GM13977 (cell line): ENCODE results near the gene CACNA1G.

Experiments
- DNase-seq: peaks from one replicate; pipeline ENCODE4 v3.0.0; 2012; ENCODE audit warnings: low spot score
- in situ Hi-C: fragments of 300-500 bp; cut with MboI; formaldehyde crosslinking; loops from one replicate; pipeline ENCODE4 v1.12.0; 2022; ENCODE audit warnings: low sequenced_read_pairs, low pct_unique_long_range_greater_than_20kb, mixed read lengths, inconsistent platforms; ENCODE audit not compliant: unreplicated experiment
- TF ChIP-seq, protein P1 (sequence below): IDR thresholded peaks from 2 replicates; pipeline ENCODE4 v1.5.1; 2012; ENCODE audit warnings: mild to moderate bottlenecking, control low read depth; ENCODE audit not compliant: insufficient read depth; ENCODE audit errors: extremely low read depth, missing control alignments

Gene CACNA1G

DNA sequence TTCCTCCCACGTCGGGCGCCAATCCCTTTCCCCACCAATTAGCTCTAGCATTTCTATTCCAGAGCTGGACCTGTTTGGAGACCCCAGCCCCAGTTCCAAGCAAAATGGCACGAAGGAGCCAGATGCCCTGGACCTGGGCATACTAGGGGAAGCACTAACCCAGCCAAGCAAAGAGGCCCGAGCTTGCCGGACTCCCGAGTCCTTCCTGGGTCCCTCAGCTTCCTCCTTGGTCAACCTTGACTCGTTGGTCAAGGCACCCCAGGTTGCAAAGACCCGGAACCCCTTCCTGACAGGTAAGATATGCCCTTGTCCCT lies 19.2 kb upstream of the CACNA1G start:
- DNase-seq = no peak
- in situ Hi-C loops = no loop called here

DNA sequence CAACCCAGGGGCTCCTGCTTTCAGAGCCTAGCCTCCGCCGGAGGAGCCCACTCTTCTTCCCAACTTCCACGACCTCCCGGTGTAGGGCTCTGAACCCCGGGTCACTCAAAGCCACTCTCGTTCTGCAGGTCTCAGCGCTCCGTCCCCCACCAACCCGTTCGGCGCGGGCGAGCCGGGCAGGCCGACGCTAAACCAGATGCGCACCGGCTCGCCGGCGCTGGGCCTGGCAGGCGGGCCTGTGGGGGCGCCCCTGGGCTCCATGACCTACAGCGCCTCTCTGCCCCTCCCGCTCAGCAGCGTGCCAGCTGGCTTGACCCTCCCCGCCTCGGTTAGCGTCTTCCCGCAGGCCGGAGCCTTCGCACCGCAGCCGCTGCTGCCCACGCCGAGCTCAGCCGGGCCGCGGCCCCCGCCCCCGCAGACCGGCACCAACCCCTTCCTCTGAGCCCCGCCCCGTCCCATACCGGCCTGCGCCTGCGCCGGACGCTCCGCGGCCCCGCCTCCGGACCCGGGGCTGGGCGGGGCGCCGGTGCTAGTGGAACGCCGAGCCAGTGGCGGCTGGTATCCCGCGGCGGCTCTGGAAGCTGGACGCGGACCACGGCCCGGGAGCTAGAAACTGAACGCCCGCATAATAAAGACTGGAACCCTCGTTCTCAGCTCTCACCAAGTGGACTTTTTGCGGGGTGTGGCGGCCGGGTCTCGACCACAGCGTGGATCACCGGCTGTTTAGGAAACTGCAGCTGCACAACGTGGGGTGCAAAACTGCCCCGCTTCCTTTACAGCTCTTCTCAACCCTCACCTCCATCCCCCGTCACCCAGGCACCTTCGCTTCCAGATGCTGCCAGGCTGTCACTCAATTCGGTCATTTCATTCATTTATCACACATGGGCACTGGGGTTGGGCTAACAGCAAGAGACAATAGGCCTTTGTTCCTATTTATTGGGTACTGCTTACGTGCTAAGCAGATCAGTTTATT lies 18.5 kb upstream of the CACNA1G start:
- in situ Hi-C loops = no loop called here
- peak; percentile 99 for DNase-seq
- TF ChIP-seq, protein P1, sequence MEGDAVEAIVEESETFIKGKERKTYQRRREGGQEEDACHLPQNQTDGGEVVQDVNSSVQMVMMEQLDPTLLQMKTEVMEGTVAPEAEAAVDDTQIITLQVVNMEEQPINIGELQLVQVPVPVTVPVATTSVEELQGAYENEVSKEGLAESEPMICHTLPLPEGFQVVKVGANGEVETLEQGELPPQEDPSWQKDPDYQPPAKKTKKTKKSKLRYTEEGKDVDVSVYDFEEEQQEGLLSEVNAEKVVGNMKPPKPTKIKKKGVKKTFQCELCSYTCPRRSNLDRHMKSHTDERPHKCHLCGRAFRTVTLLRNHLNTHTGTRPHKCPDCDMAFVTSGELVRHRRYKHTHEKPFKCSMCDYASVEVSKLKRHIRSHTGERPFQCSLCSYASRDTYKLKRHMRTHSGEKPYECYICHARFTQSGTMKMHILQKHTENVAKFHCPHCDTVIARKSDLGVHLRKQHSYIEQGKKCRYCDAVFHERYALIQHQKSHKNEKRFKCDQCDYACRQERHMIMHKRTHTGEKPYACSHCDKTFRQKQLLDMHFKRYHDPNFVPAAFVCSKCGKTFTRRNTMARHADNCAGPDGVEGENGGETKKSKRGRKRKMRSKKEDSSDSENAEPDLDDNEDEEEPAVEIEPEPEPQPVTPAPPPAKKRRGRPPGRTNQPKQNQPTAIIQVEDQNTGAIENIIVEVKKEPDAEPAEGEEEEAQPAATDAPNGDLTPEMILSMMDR = peak; percentile 39

More for the DNA sequence above, 19.2 kb upstream of the CACNA1G start:
- TF ChIP-seq, protein P1 = no peak

DNA sequence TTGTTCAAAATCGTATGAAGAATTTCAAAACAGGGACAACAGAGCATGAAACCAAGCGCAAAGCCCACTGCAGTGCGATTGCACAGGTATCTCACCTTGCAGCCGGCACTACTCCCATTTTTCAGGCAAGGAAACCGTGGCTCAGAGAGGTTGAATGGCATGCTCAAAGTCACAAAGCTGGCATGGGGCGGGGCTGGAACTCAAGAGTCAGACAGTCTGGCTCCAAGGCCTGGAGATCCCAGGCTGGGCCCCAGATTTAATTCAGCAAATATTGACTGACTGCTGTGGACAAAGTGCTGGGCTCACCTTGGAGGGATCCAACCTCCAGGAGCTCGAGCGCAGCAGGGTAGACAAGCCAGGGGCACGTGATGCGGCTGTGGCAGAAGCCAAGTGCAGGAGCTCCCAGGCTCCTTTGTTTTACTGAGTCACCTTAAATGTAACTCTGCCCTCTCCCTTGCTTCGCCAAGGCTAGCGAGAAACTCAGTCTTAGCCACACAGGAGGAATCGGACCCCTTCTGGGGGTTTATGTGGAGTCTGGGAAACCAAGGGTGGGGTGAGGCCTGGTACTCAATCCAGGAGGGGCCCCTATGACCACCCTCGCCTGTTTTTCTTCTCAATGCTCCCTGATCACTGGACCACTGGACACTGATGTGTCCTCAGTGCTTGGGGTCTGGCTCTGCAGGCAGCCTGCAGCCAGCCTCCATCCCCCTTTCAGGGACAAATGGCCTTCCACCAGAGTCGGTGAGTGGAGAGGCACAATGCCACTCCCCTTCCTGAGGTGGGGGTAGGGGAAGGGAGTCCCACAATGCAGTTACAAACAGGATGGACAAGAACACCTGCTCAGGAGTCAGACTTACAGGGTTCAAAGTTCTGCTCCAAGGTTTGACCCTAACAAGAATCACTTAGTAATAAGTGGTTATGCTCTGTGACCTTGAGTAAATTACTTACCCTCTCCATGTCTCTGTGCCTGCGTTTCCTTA lies 17.4 kb upstream of the CACNA1G start:
- no peak for DNase-seq
- in situ Hi-C loops = no loop called here
- TF ChIP-seq, protein P1 = no peak

DNA sequence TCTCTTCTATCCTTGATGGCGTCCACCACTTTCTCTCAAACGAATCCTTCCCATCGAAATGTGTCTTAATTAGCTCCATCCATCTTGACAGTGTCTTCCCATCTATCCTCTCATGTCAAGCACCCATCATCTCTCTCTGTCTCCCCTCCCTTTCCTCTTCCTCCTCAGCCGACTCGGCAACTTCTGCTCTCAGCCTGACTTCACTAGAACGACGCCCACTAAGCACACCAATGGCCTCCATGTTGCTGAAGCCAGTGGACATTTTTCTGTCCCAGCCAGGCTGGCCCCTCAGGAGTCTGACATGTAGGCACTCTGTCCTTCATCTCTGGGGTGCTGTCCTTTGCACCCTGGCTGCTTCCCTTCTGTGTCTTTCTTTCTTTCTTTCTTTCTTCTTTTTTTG lies 16.0 kb upstream of the CACNA1G start:
- in situ Hi-C loops = no loop called here
- no peak for DNase-seq
- TF ChIP-seq, protein P1 = no peak

DNA sequence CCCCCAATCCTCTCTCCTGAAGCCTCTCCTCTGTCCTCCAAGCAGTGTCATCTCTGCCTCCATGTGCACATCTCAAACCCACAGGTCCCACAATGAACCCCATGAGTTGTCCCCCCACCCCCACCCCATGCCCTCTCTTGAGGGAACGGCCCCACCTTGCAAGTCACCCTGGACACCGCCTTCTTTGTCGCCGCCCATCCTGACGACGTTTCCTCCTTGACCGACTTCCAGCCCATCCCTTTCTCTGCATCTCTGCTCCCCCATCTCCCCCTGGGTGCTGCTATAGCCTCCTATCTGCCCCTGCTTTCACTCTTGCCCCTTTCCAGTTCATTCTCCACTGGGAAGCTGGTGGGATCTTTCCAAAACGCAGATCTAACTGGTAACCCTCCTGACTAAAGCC lies 15.2 kb upstream of the CACNA1G start:
- no peak for DNase-seq
- in situ Hi-C loops = no loop called here

DNA sequence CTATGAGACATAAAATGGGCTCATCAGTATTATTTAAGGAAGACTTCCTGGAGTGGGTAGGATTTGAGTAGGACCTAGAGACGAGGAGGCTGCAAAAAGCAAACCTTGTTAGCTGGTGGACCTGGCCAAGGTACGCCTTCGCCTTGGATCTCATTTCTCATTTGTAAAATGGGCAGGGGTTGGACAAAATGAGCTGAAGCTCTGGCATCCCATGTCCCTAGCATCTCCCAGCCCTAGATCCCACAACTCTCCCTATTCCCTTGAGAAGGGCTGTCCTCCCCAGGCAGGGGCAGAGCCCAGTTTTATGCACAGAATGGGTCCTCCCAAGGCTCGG lies 13.8 kb upstream of the CACNA1G start:
- in situ Hi-C loops = no loop called here
- TF ChIP-seq, protein P1 = no peak
- DNase-seq = no peak

More for the DNA sequence above, 15.2 kb upstream of the CACNA1G start:
- TF ChIP-seq, protein P1 = no peak
